GM18526 (cell line): ENCODE results near the gene MPPED2.

Experiments
- POLR2A ChIP-seq: IDR thresholded peaks from 3 replicates; pipeline ENCODE4 v1.6.1; 2011; ENCODE audit not compliant: insufficient read length; ENCODE audit errors: extremely low read depth

Gene MPPED2

GRCh38 chr11:30552839-30553238, 33.3 kb downstream of the MPPED2 start:
- no peak for TF ChIP-seq POLR2A

- TF ChIP-seq POLR2A: no peak
Observed at GRCh38 chr11:30550022-30550542, 36.1 kb downstream of the MPPED2 start.

DNA sequence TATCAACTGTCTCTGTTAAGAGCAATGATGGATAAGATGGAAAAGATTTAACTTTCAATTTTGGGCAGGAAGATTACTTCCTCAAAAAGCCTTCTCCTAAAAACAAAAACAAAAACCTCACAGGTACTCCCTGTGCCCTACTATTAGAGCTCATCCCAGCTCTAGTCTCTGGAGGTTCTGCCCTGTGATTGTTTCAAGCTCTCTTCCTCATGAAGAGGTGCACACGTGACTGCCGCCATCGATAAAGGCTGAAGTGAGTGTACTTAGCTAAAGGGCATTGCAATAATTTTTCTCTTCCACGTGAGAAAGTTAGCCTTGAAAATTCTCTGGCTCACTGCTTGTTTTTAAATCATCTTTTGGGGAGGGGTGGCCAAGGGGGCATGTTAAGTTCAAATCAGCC, 36.6 kb downstream of the MPPED2 start:
- no peak for TF ChIP-seq POLR2A

DNA sequence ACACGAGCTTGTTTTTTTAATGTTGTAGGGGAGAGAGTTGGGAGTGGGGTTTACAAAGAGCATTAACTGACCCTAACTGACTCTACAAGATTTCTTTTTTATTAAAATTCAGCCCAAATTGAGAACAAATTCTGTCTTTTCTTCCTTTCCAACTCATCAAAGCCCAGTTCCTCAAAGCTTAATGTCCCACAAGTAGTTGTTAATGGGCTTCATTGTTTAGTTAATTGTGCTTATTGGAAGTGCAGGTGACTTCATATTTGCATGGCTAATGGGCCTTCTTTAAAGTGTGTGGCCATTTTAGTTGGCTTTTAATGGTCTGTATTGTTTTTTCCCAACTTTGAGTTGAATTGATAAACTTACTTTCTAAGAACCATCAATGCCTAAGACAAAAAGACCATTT, 39.8 kb downstream of the MPPED2 start:
- TF ChIP-seq POLR2A: no peak

DNA sequence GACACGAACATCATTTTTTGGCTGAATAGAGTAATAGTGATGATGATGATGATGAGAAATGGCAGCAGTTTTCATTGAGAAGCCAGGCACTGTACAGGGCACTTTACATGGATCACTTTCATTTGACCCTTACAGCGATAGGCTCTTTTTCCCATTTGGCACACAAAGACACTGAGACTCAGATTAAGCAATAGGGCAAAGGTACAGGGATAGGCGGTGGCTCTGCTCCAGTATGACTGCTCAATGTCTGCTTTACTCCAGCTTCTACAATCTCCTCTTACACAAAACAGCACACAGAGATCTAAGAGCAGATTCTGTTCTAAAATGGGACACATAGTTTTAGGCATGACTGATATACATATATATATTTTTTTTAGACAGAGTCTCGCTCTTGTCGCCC, 40.6 kb downstream of the MPPED2 start:
- TF ChIP-seq POLR2A: no peak

DNA sequence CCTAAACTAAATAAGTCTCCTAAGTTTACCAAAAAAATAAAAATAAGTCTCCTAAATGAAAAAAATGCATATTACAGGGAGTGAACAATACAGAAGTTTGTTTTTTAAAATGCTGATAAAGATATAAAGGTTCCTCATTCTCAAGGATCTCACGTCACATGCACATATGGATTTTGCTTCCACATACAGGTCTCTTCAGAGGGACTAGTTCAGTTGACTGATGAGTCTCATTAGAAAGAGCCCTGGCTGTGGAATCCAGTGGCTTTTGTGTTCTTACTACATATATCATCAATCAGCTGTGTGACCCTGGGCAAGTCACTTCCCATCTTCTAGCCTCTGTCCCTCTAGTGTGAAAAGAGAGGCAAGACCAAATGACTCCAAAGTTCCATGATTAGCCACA, 43.1 kb downstream of the MPPED2 start:
- no peak for TF ChIP-seq POLR2A

GRCh38 chr11:30540781-30541180, 45.4 kb downstream of the MPPED2 start:
- no peak for TF ChIP-seq POLR2A

DNA sequence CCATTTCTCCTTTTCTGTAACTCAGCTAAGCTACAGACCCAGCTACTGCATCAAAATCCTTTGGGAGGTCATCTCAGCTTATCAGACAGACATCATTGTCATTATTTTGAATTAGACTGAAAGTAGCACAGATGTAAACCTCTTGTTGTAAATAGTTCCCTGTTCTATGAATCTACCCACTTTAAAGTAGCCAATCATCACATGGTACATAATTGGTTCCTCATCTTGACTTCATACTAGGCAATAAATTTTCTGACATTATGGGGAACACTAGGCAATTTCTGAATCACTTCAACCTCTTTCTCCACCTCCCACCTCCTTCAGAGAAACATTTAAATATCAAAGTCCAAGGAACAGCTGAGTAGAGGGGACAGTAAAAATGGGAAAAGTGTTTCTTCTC, 47.9 kb downstream of the MPPED2 start:
- TF ChIP-seq POLR2A: no peak

GRCh38 chr11:30535818-30536217, 50.3 kb downstream of the MPPED2 start:
- TF ChIP-seq POLR2A: no peak

DNA sequence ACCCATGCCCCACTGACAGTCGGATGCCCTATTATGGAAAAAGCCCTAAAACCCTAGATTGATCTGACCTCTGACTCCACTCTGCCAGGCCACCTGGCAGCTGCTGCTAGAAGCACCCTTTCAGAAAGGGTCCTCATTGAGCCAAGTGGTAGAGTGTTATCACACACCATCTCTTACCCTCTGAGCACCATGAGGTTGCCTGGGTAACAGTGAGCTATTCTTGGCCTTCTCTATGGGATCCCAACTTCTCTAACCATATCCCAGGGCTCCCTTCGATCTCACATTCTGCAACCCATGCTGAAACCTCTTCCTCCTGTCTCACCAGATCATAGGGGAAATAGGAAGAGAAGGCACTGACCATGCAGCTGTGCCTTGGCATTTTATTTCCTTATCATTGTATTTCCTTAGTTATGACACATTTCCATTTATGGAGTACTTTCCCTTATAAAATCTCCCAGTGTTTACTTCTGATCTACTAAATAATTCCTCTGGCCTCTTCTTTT, 52.7 kb downstream of the MPPED2 start:
- TF ChIP-seq POLR2A: no peak

DNA sequence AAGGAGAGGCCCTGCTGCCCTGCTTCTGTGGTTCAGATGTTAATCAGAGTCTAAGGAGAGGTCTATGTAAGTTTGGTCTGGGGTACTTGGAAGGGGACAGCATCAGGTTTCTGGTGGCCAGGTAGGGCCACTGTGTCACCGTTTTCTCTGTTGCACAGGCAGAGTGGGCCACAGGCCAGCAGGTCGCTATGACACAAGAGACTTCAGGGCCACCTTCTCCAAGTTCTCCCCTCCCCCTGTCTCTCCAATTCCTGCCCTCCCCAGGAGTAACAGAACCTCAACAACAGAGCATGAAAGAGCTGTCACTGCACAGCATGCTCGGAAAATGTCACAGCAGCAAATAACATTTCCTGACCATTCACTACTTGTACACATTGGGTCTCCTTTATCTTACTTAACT, 58.6 kb downstream of the MPPED2 start:
- TF ChIP-seq POLR2A: no peak

GRCh38 chr11:30526558-30526957, 59.6 kb downstream of the MPPED2 start:
- TF ChIP-seq POLR2A: no peak

DNA sequence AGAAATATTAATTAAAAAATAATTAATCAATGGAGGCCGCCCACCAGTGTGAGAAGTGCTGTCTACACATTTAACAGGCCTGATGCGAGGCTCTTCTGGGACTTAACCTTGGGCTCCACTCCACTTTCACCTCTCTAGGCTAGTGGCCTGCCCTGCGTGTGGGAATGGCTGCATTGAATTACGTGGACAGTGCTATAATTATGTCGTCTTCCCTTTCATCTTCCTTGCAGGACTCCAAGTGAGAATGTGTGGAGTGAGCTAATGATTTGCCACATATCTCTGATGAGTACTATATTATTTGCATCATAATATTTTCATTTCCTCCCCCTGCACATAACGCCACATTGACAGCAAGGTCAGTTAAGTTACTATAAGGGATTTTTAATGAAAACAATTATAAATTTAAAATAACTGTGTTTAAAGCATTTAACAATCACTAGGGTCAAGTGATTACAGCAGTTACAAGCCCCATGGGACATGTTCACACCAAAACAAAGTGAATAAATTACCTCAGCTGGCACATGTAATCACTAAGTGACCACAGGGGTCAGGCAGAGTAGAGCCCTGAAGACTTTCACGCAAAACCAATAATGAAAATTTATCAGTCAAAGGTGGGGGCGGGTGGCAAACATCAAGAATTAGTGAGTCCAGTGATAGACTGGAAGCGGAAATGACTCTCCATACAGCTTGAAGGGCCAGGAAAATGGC, 63.5 kb downstream of the MPPED2 start:
- TF ChIP-seq POLR2A: no peak

DNA sequence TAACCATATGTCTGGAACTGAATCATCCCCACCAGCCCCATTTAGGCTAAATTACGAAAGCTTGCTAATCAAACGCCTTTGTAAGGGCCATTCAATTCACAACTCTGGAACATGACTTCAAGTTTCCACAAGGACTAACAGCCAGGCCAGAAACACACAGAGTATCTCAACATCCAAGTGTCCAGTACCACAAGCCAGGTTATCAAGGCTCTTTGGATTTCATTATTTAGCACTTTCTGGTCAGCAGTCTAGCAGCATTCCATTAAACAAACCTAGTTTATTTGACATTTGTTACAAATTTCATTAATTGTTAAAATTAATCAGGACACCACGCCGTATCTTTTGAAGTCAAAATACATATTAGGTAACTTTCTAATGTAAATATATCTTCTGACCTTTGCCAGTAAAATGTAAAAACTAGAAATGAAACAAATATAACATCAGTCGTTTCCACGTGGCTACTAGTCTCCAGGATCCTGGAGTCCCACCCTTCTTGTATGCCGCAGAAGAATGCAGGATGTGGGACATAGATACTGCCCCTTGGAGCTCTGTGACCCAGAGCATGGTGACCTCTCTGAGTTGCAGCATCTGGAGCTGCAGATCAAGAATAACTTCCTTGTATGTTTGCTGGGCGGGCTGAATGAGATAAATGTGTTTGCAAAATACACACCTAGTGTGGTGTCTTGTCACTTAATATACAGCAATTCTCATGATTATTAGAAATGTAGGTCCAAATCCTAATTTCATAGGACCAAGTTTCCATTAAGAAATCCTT, 64.7 kb downstream of the MPPED2 start:
- no peak for TF ChIP-seq POLR2A

DNA sequence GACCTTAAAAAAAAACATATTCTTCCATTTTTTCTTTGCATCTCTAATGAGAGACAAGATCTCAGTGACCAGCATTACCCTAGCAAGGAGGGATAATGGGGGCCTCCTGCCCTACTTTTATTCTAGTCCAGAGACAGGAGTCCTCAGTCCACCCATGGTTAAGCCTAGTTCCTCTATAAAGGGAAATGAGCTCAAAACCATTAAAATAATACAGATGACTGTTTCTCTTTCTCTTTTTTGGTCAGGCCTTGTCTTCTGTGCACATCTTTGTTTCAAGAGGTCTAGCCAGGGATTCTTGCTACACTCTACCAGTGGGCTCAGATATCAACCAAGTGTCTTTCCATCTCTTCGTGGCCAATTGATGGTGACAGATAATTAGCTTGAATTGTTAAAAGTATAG, 73.1 kb downstream of the MPPED2 start:
- TF ChIP-seq POLR2A: no peak

GRCh38 chr11:30511408-30511807, 74.7 kb downstream of the MPPED2 start:
- TF ChIP-seq POLR2A: no peak
